H9 (cell line): ENCODE data around the gene CYB561D1. TPM values are rescaled to one million over a fixed set of nuclear protein-coding genes. Genes with fewer than 3 reads are reported as not detected.
A peak's percentile ranks its signal among the peaks of the same experiment; 100 is the strongest.

Experiments used
- DNase-seq: peaks from one replicate; pipeline ENCODE4 v3.0.0-alpha.2; 2017
- H2AFZ ChIP-seq: one replicate; pipeline ENCODE4 v1.6.1; 2013; ENCODE audit warnings: mild to moderate bottlenecking, low read length, control low read depth, moderate library complexity
- H2AK5ac ChIP-seq: 2 replicates; pipeline ENCODE4 v1.6.1; 2013; ENCODE audit warnings: low read length, control low read depth, mixed read lengths; ENCODE audit not compliant: insufficient read length
- H2BK120ac ChIP-seq: one replicate; pipeline ENCODE4 v1.6.1; 2013; ENCODE audit warnings: low read depth, mild to moderate bottlenecking, low read length, control low read depth, inconsistent platforms; ENCODE audit not compliant: poor library complexity, severe bottlenecking
- H2BK12ac ChIP-seq: 2 replicates; pipeline ENCODE4 v1.6.1; 2013; ENCODE audit warnings: low read length, control low read depth, mixed read lengths, low read depth; ENCODE audit not compliant: insufficient read length
- H2BK15ac ChIP-seq: 2 replicates; pipeline ENCODE4 v1.6.1; 2013; ENCODE audit warnings: low read depth, low read length, control low read depth
- H2BK20ac ChIP-seq: one replicate; pipeline ENCODE4 v1.6.1; 2013; ENCODE audit warnings: low read depth, mild to moderate bottlenecking, low read length, control low read depth, inconsistent platforms; ENCODE audit not compliant: poor library complexity, severe bottlenecking
- H2BK5ac ChIP-seq: 2 replicates; pipeline ENCODE4 v1.6.1; 2013; ENCODE audit warnings: low read length, control low read depth, mixed read lengths; ENCODE audit not compliant: insufficient read length
- H3K14ac ChIP-seq: 2 replicates; pipeline ENCODE4 v1.6.1; 2013; ENCODE audit warnings: low read length, control low read depth; ENCODE audit not compliant: insufficient read depth
- H3K18ac ChIP-seq: 2 replicates; pipeline ENCODE4 v1.6.1; 2013; ENCODE audit warnings: low read depth, mild to moderate bottlenecking, mixed read lengths, low read length, control low read depth; ENCODE audit not compliant: insufficient read length
- H3K23ac ChIP-seq: 2 replicates; pipeline ENCODE4 v1.6.1; 2013; ENCODE audit warnings: low read length, control low read depth, mixed read lengths, low read depth; ENCODE audit not compliant: insufficient read length
- H3K23me2 ChIP-seq: 2 replicates; pipeline ENCODE4 v1.6.1; 2013; ENCODE audit warnings: low read depth, mild to moderate bottlenecking, mixed read lengths, low read length, control low read depth; ENCODE audit not compliant: insufficient read length, poor library complexity, severe bottlenecking
- H3K27ac ChIP-seq: 2 replicates; pipeline ENCODE4 v1.5.1; 2013; ENCODE audit warnings: low read length, control low read depth, mixed read lengths, low read depth; ENCODE audit not compliant: insufficient read length
- H3K27me3 ChIP-seq: 2 replicates; pipeline ENCODE4 v1.6.1; 2013; ENCODE audit warnings: low read length, control low read depth, inconsistent platforms; ENCODE audit not compliant: insufficient read depth
- H3K4ac ChIP-seq: 2 replicates; pipeline ENCODE4 v1.6.1; 2013; ENCODE audit warnings: low read depth, mild to moderate bottlenecking, control low read depth, inconsistent platforms, low read length, moderate library complexity
- H3K4me1 ChIP-seq: 2 replicates; pipeline ENCODE4 v1.6.1; 2013; ENCODE audit warnings: low read length, control low read depth, inconsistent platforms; ENCODE audit not compliant: insufficient read depth
- H3K4me2 ChIP-seq: 2 replicates; pipeline ENCODE4 v1.6.1; 2013; ENCODE audit warnings: low read length, control low read depth, mixed read lengths; ENCODE audit not compliant: insufficient read length, insufficient read depth
- H3K56ac ChIP-seq: 2 replicates; pipeline ENCODE4 v1.6.1; 2013; ENCODE audit warnings: low read depth, mild to moderate bottlenecking, mixed read lengths, low read length, control low read depth; ENCODE audit not compliant: insufficient read length
- H3K79me1 ChIP-seq: 2 replicates; pipeline ENCODE4 v1.6.1; 2013; ENCODE audit warnings: low read depth, mild to moderate bottlenecking, moderate library complexity, low read length, control low read depth, inconsistent platforms; ENCODE audit not compliant: insufficient read depth, poor library complexity, severe bottlenecking
- H3K79me2 ChIP-seq: 2 replicates; pipeline ENCODE4 v1.6.1; 2013; ENCODE audit warnings: low read length, control low read depth, inconsistent platforms; ENCODE audit not compliant: insufficient read depth
- H3K9ac ChIP-seq: 2 replicates; pipeline ENCODE4 v1.6.1; 2013; ENCODE audit warnings: low read length, control low read depth, mixed read lengths; ENCODE audit not compliant: insufficient read length; ENCODE audit errors: extremely low read depth
- H3K9me3 ChIP-seq: one replicate; pipeline ENCODE4 v1.6.1; 2013; ENCODE audit warnings: low read depth, low read length, inconsistent platforms; ENCODE audit not compliant: control insufficient read depth
- H3T11ph ChIP-seq: one replicate; pipeline ENCODE4 v1.6.1; 2013; ENCODE audit warnings: mild to moderate bottlenecking, low read length, control low read depth, inconsistent platforms
- H4K20me1 ChIP-seq: one replicate; pipeline ENCODE4 v1.6.1; 2013; ENCODE audit not compliant: control insufficient read depth, insufficient read length, insufficient read depth
- H4K5ac ChIP-seq: 2 replicates; pipeline ENCODE4 v1.6.1; 2013; ENCODE audit warnings: low read depth, mild to moderate bottlenecking, mixed read lengths, low read length, control low read depth; ENCODE audit not compliant: insufficient read length
- H4K8ac ChIP-seq: replicated peaks from 2 replicates; pipeline ENCODE4 v1.6.1; 2013; ENCODE audit warnings: low read length, control low read depth, mixed read lengths, low read depth; ENCODE audit not compliant: insufficient read length
- H4K91ac ChIP-seq: 2 replicates; pipeline ENCODE4 v1.6.1; 2013; ENCODE audit warnings: low read depth, mild to moderate bottlenecking, moderate library complexity, mixed read lengths, low read length, control low read depth; ENCODE audit not compliant: insufficient read length
- H3K27ac Mint-ChIP-seq, 3 experiments: 2 replicates in 2 of 3; 3 replicates in 1 of 3; pipeline ENCODE4 v1.8.0; 2020 to 2021; ENCODE audit warnings: mixed read lengths in 3 of 3, mild to moderate bottlenecking in 1 of 3, moderate library complexity in 1 of 3
- H3K27me3 Mint-ChIP-seq: 2 replicates; pipeline ENCODE4 v1.8.0; 2021; ENCODE audit warnings: low read depth, mild to moderate bottlenecking, moderate library complexity, mixed read lengths
- H3K36me3 Mint-ChIP-seq, 3 experiments: 2 replicates in 2 of 3; 3 replicates in 1 of 3; pipeline ENCODE4 v1.8.0; 2020 to 2021; ENCODE audit warnings: low read depth in 3 of 3, mixed read lengths in 3 of 3; ENCODE audit not compliant: insufficient read depth in 1 of 3
- H3K4me1 Mint-ChIP-seq, 2 experiments: 2 replicates each; pipeline ENCODE4 v1.8.0; 2020; ENCODE audit warnings: mixed read lengths in 2 of 2
- H3K4me3 Mint-ChIP-seq, 2 experiments: 2 replicates in 1 of 2; 3 replicates in 1 of 2; pipeline ENCODE4 v1.8.0; 2020 to 2021; ENCODE audit warnings: mild to moderate bottlenecking in 2 of 2, mixed read lengths in 2 of 2, moderate library complexity in 1 of 2
- H3K9me3 Mint-ChIP-seq, 2 experiments: 2 replicates in 1 of 2; 3 replicates in 1 of 2; pipeline ENCODE4 v1.8.0; 2020; ENCODE audit warnings: mild to moderate bottlenecking in 2 of 2, mixed read lengths in 2 of 2, moderate library complexity in 1 of 2
- CTCF ChIP-seq: fragments of 200-600 bp; sonication (generic); conservative IDR thresholded peaks from 3 replicates; pipeline ENCODE4 v1.8.0; 2021; ENCODE audit warnings: antibody characterized with exemption, mild to moderate bottlenecking
- WGBS: extraction: QIAGEN DNeasy Blood & Tissue Kit; methylation state at CpG from one replicate; pipeline ENCODE4 v1.1.7; 2013; ENCODE audit warnings: missing lambda C conversion rate, low lambda C conversion rate, mixed read lengths; ENCODE audit not compliant: insufficient read length; ENCODE audit errors: extremely low coverage; 5-methylcytosine and 5-hydroxymethylcytosine counted together
- total RNA-seq: library from RNA; stranded (reverse); gene quantifications from 2 replicates; pipeline ENCODE4 v1.2.1, GENCODE V29; 2021

CYB561D1 gene
- total RNA-seq, 1 experiment from 2014 or later: 6.5 TPM

GRCh38 chr1:109475261-109475660, 18.6 kb upstream of the CYB561D1 start:
- no peak overlapping the region for H4K91ac ChIP-seq
- H2BK120ac ChIP-seq: no peak overlapping the region
- no peak overlapping the region for H3K14ac ChIP-seq
- no peak overlapping the region for H2BK5ac ChIP-seq
- no peak overlapping the region for H3K56ac ChIP-seq
- no peaks in the 10 kb centered on the region for H3K79me1 ChIP-seq
- H3K23ac ChIP-seq: no peak overlapping the region
- H3K9me3 ChIP-seq: no peaks in the 10 kb centered on the region
- no peaks in the 10 kb centered on the region for H3K79me2 ChIP-seq
- no peak overlapping the region for H2AK5ac ChIP-seq
- 0 out of 2 replicates have a peak, but pooled peaks cover 2% of the 10 kb centered on the region for H3K27me3 ChIP-seq
- H3K4me2 ChIP-seq: no peak overlapping the region
- no peak overlapping the region for H3T11ph ChIP-seq
- no peak overlapping the region for H3K4ac ChIP-seq
- no peaks in the 10 kb centered on the region for H3K23me2 ChIP-seq
- peaks cover 0 to under 1% of the 10 kb centered on the region in 2 experiments; a peak in 2 of 5 replicates for H3K9me3 Mint-ChIP-seq
- H3K27ac Mint-ChIP-seq: no peak overlapping the region; a peak in 1 of 7 replicates
- H2BK20ac ChIP-seq: no peak overlapping the region
- H3K9ac ChIP-seq: no peak overlapping the region
- peak; percentile 2 for DNase-seq
- no peak overlapping the region; a peak in 1 of 5 replicates for H3K4me3 Mint-ChIP-seq
- no peak overlapping the region for H2AFZ ChIP-seq
- TF ChIP-seq CTCF: no peak
- no peaks in the 10 kb centered on the region for H3K4me1 ChIP-seq
- WGBS: no CpG with 5 or more reads among the region's 9 CpGs
- H3K4me1 Mint-ChIP-seq: peaks cover 3 to 8% of the 10 kb centered on the region in 2 experiments
- H4K8ac ChIP-seq: no peak overlapping the region
- H2BK15ac ChIP-seq: no peak overlapping the region
- H3K36me3 Mint-ChIP-seq: no peaks in the 10 kb centered on the region
- H3K18ac ChIP-seq: no peak overlapping the region
- H2BK12ac ChIP-seq: no peak overlapping the region
- H3K27me3 Mint-ChIP-seq: peaks cover 49% of the 10 kb centered on the region
- no peak overlapping the region for H4K5ac ChIP-seq
- H3K27ac ChIP-seq: no peak overlapping the region
- no peaks in the 10 kb centered on the region for H4K20me1 ChIP-seq
